Progenitor cell of endocrine pancreas (in vitro differentiated cells): ENCODE measurements around the gene GALNT16. TPM values are rescaled to one million over a fixed set of nuclear protein-coding genes. Genes with fewer than 3 reads are reported as not detected.

Experiments used
- DNase-seq: peaks from one replicate; pipeline ENCODE4 v3.0.0; 2021; ENCODE audit warnings: low spot score; ENCODE audit not compliant: unreplicated experiment
- H3K27ac Mint-ChIP-seq: 2 replicates; pipeline ENCODE4 v1.8.0; 2021; ENCODE audit warnings: mild to moderate bottlenecking, moderate library complexity, mixed read lengths
- H3K27me3 Mint-ChIP-seq: 2 replicates; pipeline ENCODE4 v1.8.0; 2021; ENCODE audit warnings: mixed read lengths
- H3K36me3 Mint-ChIP-seq: 2 replicates; pipeline ENCODE4 v1.8.0; 2022; ENCODE audit warnings: mixed read lengths; ENCODE audit not compliant: insufficient read depth
- H3K4me1 Mint-ChIP-seq: 2 replicates; pipeline ENCODE4 v1.8.0; 2021; ENCODE audit warnings: low read depth, mixed read lengths
- H3K4me3 Mint-ChIP-seq: 2 replicates; pipeline ENCODE4 v1.8.0; 2021; ENCODE audit warnings: low read depth, mild to moderate bottlenecking, moderate library complexity, mixed read lengths
- H3K9me3 Mint-ChIP-seq: 2 replicates; pipeline ENCODE4 v1.8.0; 2021; ENCODE audit warnings: low read depth, mixed read lengths
- CTCF ChIP-seq: fragments of 200-600 bp; sonication (generic); IDR thresholded peaks from one replicate; pipeline ENCODE4 v1.5.0; 2021; ENCODE audit warnings: antibody characterized with exemption, mild to moderate bottlenecking; ENCODE audit not compliant: unreplicated experiment
- total RNA-seq: library from RNA; stranded (reverse); gene quantifications from 2 replicates; pipeline ENCODE4 v1.2.1, GENCODE V29; 2021

The GALNT16 gene
- total RNA-seq, 1 donor from 2014 or later: 12.7 TPM

DNA sequence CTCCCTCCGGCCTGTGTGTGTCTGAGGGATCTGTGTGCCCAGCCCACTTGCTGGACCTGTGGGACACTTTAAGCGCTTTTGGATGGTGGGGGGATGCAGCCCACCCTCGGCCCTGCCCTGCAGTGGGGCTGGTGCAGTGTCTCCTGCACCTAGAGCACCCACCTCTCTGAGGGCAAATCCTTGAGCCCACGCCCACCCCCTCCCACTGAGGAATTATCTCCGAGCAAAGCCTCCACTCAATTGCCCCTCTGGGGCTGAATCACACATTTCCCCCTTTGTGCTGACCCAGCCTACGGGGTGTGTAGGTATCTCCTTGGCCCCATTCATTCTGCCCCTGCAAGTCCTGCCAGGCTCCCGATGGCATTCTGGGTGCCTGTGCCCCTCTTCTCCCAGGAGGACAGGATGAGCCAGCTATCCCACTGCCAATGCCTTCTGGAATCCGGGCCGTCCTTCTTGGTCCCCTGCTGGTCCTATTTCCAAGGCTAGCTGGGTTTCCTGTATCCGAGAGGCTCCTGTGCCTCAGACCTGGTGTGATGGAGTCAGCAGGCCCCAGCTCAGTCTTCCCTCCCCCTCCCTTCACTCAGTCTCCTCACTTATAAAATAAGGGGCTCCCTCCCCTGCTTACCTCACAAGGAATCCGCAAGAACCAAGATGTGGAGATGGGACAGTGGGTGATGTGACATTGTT lies 89.3 kb downstream of the GALNT16 start:
- TF ChIP-seq CTCF: no peak
- Mint-ChIP-seq H3K4me3 (no peak overlapping the region), H3K27me3 (no peaks in the 10 kb centered on the region), H3K4me1 (no peaks in the 10 kb centered on the region), H3K9me3 (no peaks in the 10 kb centered on the region), H3K27ac (no peak overlapping the region), H3K36me3 (no peaks in the 10 kb centered on the region)
- DNase-seq: no peak

- no peak for DNase-seq
- Mint-ChIP-seq H3K9me3 (no peaks in the 10 kb centered on the region), H3K27ac (no peak overlapping the region), H3K4me3 (no peak overlapping the region), H3K4me1 (no peaks in the 10 kb centered on the region), H3K27me3 (no peaks in the 10 kb centered on the region), H3K36me3 (no peaks in the 10 kb centered on the region)
- no peak for TF ChIP-seq CTCF
These were observed 90.9 kb downstream of the GALNT16 start for GRCh38 chr14:69350892-69351291.

DNA sequence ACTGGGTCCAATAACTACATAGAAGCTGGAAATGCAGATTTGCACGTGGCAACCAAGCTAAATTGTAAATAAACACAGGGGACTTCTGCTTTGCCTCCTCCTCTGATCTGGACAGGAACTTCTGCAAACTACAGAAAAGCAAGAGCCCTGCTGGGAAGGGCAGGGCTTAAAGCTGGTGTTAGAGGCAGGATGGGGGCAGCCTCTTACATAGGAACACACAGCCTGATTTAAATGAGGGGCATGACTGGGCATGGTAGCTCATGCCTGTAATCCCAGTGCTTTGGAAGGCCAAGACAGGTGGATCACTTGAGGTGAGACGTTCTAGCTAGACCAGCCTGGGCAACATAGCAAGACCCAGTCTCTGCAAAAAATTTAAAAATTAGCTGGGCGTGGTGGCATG lies 91.4 kb downstream of the GALNT16 start:
- Mint-ChIP-seq H3K9me3 (no peaks in the 10 kb centered on the region), H3K27ac (no peak overlapping the region), H3K27me3 (no peaks in the 10 kb centered on the region), H3K4me3 (no peak overlapping the region), H3K36me3 (no peaks in the 10 kb centered on the region), H3K4me1 (no peaks in the 10 kb centered on the region)
- no peak for DNase-seq
- no peak for TF ChIP-seq CTCF

GRCh38 chr14:69351911-69352310 lies 92.0 kb downstream of the GALNT16 start:
- no peak overlapping the region for H3K27ac Mint-ChIP-seq
- H3K9me3 Mint-ChIP-seq: no peaks in the 10 kb centered on the region
- H3K4me1 Mint-ChIP-seq: no peaks in the 10 kb centered on the region
- H3K27me3 Mint-ChIP-seq: no peaks in the 10 kb centered on the region
- no peak overlapping the region for H3K4me3 Mint-ChIP-seq
- no peaks in the 10 kb centered on the region for H3K36me3 Mint-ChIP-seq
- no peak for DNase-seq
- no peak for TF ChIP-seq CTCF

GRCh38 chr14:69353168-69353567 lies 93.2 kb downstream of the GALNT16 start:
- Mint-ChIP-seq H3K9me3 (no peaks in the 10 kb centered on the region), H3K27ac (no peak overlapping the region), H3K4me1 (no peaks in the 10 kb centered on the region), H3K27me3 (no peaks in the 10 kb centered on the region), H3K4me3 (no peak overlapping the region), H3K36me3 (no peaks in the 10 kb centered on the region)
- TF ChIP-seq CTCF: no peak
- DNase-seq: no peak
